Fibroblast of peridontal ligament (primary cell): ENCODE data around the gene RAPGEF4.
"Not testable (repeated sequence)": the region's sequence is repeated elsewhere in the genome, so short reads cannot be mapped to it uniquely, and the experiment has no call there.

ENCODE experiments used
- DNase-seq: peaks from one replicate; pipeline ENCODE4 v3.0.0-alpha.2; 2010; ENCODE audit errors: extremely low read depth

Gene RAPGEF4

DNA sequence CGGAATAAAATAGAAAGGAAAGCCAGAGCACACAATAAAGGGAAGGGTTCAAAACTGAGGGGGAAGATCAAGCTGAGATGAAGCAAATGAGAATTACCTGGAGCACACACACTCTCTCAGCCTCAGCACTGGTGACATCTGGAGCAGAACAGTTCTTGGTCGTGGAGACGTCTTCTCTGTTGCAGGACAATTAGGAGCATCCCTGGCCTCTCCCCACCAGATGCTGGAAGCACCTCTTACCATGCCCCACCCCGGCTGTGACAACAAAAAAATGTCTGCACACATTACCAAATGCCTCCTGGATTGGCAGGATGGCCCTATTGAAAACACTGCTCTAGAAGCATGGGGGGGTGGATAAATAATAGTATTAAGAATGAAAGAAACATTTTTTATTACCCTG is 296.4 kb downstream of the RAPGEF4 start:
- no peak for DNase-seq

DNA sequence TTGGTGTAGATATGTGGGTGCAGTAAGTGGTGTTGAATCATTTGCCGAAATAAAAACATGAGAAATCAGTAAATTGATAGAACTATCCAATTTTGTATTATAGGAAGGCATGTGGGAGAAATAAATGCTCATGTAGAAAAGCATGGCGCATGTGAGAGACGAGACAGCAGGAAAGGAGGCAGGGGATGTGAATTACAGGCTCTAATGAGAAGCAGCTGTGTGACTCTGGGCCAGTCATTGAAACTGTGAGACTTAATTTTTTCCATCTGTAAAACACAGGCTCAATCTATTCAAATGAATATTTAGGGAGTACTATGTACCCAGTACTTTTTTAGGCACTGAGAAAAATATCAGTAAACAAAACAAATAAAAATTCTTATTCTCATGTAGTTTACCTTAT is 297.4 kb downstream of the RAPGEF4 start:
- peak; percentile 82 for DNase-seq

- no peak for DNase-seq
These were observed 298.5 kb downstream of the RAPGEF4 start for GRCh38 chr2:173034143-173034542.

DNA sequence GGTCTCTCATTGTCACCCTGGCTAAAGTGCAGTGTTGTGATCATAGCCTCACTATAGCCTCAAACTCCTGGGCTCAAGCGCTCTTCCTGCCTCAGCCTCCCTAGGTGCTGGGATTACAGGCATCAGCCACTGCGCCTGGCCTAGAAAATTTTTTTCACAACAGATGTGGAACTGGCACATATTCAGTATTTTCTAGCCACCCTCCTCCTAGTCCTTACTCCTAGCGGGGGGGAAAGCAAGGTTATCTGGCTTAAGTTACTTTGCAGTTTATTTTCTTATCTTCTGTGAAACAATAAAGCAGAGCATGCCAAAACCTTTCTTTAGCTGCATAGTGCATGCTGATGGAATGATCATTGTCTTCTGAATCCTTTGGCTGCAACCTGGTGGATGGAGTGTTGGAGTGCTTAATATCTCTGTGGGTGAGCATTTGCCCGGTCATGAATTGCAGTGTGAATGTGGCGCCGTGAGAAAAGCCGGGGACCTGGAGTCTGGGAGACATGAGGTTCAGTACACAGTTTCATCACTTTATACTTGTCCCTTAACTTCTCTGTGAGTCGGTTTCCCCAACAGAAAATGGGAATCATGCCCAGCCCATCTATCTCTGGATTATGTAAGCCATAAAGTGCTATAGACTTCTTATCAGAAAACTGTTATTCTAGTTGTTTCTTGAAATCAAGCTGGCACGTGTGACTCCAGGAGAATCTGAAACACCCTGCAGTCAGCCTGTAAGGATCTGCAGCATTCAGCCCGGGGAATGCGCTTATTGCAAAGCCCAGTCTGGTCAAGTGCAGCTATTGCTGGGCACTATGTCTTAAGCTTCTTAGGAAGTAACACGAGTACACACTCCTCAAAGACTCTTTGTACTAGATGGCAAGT is 301.8 kb downstream of the RAPGEF4 start:
- DNase-seq = no peak

DNA sequence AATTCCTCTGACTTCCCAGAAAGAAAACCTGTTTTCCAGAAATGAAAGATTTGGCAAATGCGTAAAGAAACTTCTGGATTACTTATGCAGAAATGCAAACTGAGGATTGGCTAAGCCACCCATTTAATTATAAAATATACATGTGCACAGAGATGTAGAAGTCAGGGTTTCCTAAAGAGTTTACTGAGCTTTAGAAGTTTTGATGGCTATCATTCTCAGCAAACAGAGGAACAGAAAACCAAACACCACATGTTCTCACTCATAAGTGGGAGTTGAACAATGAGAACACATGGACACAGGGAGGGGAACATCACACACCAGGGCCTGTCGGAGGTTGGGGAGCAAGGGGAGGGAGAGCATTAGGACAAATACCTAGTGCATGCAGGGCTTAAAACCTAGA is 302.6 kb downstream of the RAPGEF4 start:
- not testable (repeated sequence) for DNase-seq

- DNase-seq = no peak
These were observed 305.1 kb downstream of the RAPGEF4 start for GRCh38 chr2:173040729-173041128.

GRCh38 chr2:173043476-173043875 is 307.8 kb downstream of the RAPGEF4 start:
- DNase-seq = no peak

DNA sequence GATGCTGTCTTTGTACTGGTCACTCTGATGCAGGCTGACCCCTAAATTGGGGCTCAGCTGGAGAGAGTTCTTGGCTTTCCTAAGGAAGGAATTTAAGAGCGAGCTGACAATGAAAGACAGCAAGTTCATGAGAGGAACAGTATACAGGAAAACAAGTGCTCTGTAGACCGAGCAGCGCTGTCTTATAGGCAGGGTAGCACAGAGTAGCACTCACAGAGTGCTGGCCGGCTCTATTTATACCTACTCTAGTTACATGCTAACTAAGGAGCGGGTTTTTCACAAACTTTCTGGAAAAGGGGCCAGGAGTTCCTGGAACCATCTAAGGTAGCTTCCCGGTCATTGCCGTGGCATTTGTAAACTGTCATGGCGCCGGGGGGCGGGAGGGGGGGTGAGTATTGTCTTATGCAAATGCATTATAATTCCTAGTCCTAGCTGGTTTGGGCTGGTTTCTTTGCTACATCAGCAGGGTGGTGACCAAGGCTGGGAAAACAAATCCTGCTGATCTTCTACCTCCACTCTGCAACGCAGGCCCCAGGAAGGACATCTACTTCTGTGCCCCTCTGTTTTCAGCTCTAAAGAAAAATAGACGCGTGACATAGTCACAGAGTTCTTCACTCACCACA is 308.4 kb downstream of the RAPGEF4 start:
- no peak for DNase-seq

GRCh38 chr2:173044686-173045085 is 309.0 kb downstream of the RAPGEF4 start:
- no peak for DNase-seq

GRCh38 chr2:173045181-173045580 is 309.5 kb downstream of the RAPGEF4 start:
- peak; percentile 26 for DNase-seq

GRCh38 chr2:173048522-173048896 is 312.9 kb downstream of the RAPGEF4 start:
- DNase-seq = no peak

DNA sequence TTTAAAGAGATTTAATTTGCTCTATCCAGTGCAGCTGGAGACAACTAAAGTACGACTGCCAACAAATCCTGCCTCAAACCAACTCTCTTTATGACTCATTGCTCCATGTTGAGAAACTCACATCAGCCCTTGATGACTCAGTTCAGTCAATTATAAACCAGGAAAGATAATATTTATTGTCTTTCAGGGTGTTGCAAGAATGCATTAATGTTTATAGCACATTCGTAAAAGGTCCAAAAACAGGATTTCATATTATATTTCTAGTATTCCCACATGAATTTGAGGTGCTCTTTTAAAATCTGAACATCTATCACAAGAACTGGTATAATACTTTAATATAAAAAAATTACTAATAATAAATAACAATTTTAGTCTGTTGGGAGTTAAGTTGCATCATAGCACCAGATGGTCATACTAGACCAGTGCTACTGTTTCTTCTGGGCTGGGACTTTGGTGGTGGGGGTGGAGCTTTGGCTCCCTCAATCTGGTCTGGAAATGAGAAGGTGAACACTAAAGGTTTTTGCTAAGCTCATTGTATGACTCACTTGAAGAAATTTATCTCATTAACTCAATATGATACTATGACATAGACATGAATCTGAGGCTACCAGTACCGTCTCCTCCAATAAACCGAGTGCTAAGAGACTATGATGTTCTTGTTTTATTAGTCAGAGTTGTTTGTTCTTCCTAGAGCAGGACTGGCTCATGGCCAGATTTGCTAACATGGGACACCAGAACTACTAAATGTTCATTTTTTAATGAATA is 313.4 kb downstream of the RAPGEF4 start:
- DNase-seq = peak; percentile 99

DNA sequence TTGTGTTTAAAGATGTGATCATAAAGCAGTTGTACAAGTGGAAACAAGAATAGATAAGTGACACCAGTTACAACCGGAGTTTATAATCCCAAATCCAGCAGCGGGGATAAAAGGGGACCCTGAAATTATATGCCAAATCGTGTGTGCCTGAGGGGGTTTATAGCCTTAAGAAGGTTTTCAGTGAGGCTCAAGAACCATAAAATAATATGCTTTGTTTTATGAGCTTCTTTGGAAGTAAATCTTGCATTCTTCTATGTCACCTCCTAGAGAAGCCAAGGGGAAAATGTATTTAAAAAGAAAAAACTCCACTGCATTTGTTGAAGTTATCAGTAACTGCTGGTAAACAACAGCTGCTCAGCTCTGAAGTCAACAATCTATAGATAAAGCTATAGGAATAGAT is 314.2 kb downstream of the RAPGEF4 start:
- DNase-seq = no peak

DNA sequence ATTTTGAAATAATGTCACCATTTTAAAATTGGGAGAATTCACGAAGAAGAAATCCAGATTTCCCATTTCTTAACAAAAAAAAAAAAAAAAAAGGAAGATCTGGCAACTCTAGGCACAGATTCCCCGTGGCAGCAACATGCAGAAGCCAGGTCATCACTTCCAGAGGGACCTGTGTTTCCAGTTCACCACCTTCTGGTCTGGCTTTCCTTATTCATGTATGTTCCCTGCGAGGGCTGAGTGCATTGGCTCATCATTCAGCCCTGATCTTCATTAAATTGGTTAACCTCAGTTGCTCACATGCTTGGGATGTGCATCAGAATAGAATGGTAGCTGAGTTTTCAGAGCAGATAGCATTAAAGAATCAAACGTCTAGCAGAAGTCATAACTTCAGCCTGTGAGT is 315.0 kb downstream of the RAPGEF4 start:
- DNase-seq = no peak

DNA sequence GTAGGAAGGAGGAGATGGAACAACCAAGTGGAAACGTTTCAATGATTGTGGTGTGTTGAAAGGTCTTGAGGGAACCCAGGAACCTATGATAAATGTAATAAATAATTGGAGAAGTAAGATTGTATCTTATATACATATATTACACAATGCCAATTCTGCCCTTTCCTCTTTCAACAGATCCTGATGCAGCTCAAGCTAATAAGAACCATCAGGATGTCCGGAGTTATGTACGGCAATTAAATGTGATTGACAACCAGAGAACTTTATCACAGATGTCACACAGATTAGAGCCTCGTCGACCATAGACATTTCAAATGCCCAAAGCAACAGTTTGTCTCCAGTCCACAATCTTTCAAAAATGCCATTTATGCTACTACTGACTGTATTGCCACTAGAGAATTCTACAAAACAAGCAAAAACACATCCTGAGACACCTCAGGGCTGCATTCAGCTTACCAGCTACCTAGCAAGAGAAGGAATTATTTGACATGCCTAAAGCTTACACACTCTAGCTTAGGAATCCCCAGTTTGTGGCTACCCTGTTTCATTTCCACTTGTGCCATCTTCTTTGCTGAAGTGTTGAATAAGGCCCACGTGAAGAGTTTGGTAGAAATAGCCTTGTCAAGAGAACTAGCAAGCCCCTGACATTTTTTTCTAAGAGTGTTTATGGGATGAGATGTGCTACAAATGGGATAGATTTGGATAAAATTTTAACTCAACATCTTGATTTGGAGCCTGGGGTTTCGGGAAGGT is 316.0 kb downstream of the RAPGEF4 start:
- DNase-seq = no peak

GRCh38 chr2:173053043-173053699 is 317.5 kb downstream of the RAPGEF4 start:
- DNase-seq = no peak

DNA sequence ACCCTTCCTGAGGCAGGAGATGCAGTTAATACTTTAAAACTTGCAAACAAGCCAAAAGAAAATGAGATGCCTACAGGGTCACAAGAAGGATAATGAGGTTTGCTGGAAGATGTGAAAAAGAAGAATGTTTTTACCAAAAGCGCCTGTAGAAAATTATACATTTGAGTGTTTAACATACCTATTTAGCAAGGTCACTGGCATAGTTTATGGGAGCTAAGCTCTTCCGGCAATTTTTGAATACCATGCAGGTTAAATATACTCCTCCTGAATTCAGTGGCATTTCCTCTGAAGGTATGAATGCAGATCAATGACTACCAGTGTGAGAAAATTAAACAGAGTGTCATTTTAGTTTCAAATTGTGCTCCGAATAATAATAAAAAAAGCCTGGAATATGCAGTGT is 318.8 kb downstream of the RAPGEF4 start:
- DNase-seq = peak; percentile 34

GRCh38 chr2:173056705-173057364 is 321.2 kb downstream of the RAPGEF4 start:
- DNase-seq = peak; percentile 54

DNA sequence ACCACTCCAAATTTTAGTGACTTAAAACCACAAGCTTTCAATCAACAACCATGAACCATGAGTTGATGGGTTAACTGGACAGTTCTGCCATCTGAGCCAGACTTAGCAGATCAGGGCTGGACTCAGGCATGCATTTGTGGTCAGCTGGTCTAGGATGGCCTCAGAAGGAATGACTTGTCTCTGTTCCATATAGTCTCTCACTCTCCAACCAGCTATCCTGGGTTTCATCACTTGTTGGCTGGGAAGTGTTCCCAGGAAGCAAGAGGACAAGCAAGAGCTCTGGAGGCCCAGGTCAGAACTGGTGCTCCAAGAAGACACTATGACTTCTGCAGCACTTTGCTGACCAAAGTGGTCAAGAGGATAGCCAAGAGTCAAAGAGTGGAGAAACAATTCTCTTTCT is 322.5 kb downstream of the RAPGEF4 start:
- DNase-seq = peak; percentile 75

DNA sequence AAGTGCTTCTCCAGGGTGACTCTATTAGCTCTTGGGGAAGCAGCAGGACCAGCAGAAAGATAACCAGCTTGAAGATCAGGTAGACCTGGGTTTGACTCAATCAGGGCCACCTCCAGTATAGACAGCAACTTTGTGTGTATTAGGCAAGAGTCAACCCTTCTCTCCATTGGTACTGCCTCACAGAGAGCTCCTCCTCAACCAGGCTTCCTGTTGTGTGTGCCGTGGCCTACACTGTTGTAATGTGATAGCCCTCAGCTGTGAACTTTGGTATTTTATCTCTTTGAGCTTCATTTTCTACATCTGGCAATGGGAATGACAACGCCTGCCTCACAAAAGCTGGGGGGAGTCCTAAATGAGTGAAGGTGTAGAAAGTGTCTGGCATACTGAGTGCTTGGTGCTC is 323.0 kb downstream of the RAPGEF4 start:
- DNase-seq = no peak

- DNase-seq = no peak
These were observed 323.6 kb downstream of the RAPGEF4 start for GRCh38 chr2:173059292-173059691.
